HL-60 (cell line): ENCODE results near the gene DOK7.

Experiments used
- DNase-seq, 2 experiments: peaks; one replicate each; pipeline ENCODE4 v3.0.0-alpha.2; 2010 to 2020; ENCODE audit warnings: low read depth in 1 of 2, low spot score in 1 of 2
- H3K27ac ChIP-seq: fragments of 250-450 bp; sonication (Bioruptor Pico); replicated peaks from 2 replicates; pipeline ENCODE4 v1.5.1; 2020; ENCODE audit warnings: mild to moderate bottlenecking, moderate library complexity
- H3K27me3 ChIP-seq: fragments of 250-450 bp; sonication (Bioruptor Pico); 2 replicates; pipeline ENCODE4 v1.5.1; 2021; ENCODE audit warnings: mild to moderate bottlenecking, moderate library complexity; ENCODE audit not compliant: insufficient read depth, poor library complexity, severe bottlenecking
- H3K4me3 ChIP-seq: replicated peaks from 2 replicates; pipeline ENCODE4 v1.5.1; 2011; ENCODE audit warnings: mild to moderate bottlenecking, control low read depth, low read length; ENCODE audit not compliant: insufficient read depth
- CTCF ChIP-seq: IDR thresholded peaks from one replicate; pipeline ENCODE4 v1.5.1; 2011; ENCODE audit warnings: low read length, control low read depth, inconsistent platforms; ENCODE audit not compliant: insufficient read depth
- GABPA ChIP-seq: IDR thresholded peaks from 2 replicates; pipeline ENCODE4 v1.6.1; 2012; ENCODE audit warnings: low read depth
- POLR2AphosphoS5 ChIP-seq: IDR thresholded peaks from 2 replicates; pipeline ENCODE4 v1.6.1; 2012; ENCODE audit warnings: low read depth
- REST ChIP-seq: IDR thresholded peaks from 2 replicates; pipeline ENCODE4 v1.6.1; 2012; ENCODE audit warnings: low read depth; ENCODE audit not compliant: insufficient replicate concordance
- SPI1 ChIP-seq: IDR thresholded peaks from 2 replicates; pipeline ENCODE4 v1.6.1; 2012; ENCODE audit warnings: low read depth, mild to moderate bottlenecking, borderline replicate concordance

Gene DOK7

GRCh38 chr4:3529363-3529762 lies 66.3 kb downstream of the DOK7 start:
- H3K27me3 ChIP-seq = no peaks in the 10 kb centered on the region
- H3K4me3 ChIP-seq = peak overlapping the region; percentile 92
- peak; percentile 77 to 94 for DNase-seq
- H3K27ac ChIP-seq = peak overlapping the region; percentile 67
- TF ChIP-seq GABPA (no peak), SPI1 (peak; percentile 98)

DNA sequence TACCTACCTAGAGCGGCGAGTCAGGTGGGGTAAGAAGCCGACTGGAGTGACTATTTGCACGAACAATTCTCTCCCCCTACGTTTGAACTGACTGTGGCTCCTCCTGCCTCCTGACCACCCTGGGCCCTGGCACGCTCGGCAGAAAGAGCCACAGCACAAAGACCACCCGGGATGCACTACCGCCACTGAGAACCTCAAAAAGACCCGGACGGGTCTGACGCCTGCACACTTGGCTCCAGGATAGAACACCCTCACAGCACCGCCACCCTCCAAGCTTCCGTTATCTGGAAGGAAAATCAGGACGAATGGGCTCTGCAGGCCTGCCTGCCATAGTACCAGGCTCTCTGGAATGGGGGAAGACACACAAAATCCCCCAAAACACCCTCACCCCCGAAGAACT lies 66.9 kb downstream of the DOK7 start:
- no peak for DNase-seq
- peak overlapping the region; percentile 67 for H3K27ac ChIP-seq
- no peaks in the 10 kb centered on the region for H3K27me3 ChIP-seq
- peak overlapping the region; percentile 92 for H3K4me3 ChIP-seq
- TF ChIP-seq GABPA = no peak
- TF ChIP-seq CTCF = no peak
- TF ChIP-seq SPI1 = no peak
- TF ChIP-seq POLR2AphosphoS5 = no peak
- no peak for TF ChIP-seq REST

- Histone ChIP-seq H3K4me3 (peak overlapping the region; percentile 92), H3K27ac (peak overlapping the region; percentile 67), H3K27me3 (no peaks in the 10 kb centered on the region)
- DNase-seq = peak; percentile 22 to 48
- TF ChIP-seq SPI1 (peak; percentile 44), CTCF (no peak)
Measured at GRCh38 chr4:3530663-3531254, 67.7 kb downstream of the DOK7 start.

DNA sequence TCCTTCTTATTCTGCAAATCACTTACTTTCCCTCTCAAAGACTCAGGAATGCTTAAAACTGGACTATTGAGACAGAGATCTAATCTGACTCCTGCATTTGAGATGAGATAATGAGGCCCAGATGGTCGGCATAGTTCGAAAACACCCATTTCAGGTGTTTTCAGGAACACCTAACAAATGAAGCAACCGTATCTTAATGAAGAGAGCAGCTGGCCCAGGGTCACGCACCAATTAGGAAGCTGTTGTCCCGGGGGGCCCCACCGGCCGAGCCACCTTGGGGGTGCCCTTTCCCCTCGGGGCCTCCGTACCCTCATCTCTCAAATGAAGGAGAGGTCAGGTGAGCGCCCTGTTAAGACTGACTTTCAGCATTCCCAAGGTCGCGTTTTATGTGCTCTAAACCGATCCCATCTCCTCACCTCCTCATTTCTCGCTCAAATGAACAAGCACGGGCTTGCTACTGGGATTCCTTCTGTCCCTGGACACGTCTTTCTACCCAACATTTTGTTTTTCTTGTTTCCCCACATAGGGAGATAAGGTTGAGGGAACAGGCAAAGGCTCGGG lies 68.3 kb downstream of the DOK7 start:
- Histone ChIP-seq H3K27me3 (no peaks in the 10 kb centered on the region), H3K4me3 (peak overlapping the region; percentile 92), H3K27ac (peak overlapping the region; percentile 67)
- no peak for TF ChIP-seq SPI1
- TF ChIP-seq GABPA = no peak
- no peak for TF ChIP-seq REST
- TF ChIP-seq CTCF = no peak
- TF ChIP-seq POLR2AphosphoS5 = no peak
- DNase-seq = peak in 1 of 2 experiments; percentile 16
